WTC11 (cell line): ENCODE results near the gene MTOR. TPM values are rescaled to one million over a fixed set of nuclear protein-coding genes. Genes with fewer than 3 reads are reported as not detected.

Experiments used
- ATAC-seq: fragments of 200-7000 bp; cut with Tn5 transposase; 2 replicates; pipeline ENCODE4 v1.10.0; 2021; ENCODE audit warnings: mild to moderate bottlenecking, moderate library complexity
- CTCF ChIA-PET: fragments of 300-600 bp; sonication (Branson Sonifier 250); formaldehyde crosslinking; loops from one replicate; lab custom pipeline; 2021; ENCODE audit warnings: antibody characterized with exemption; lab: Charles Lee
- POLR2A ChIA-PET: fragments of 350-600 bp; sonication (Branson Sonifier 250); formaldehyde crosslinking; loops from one replicate; lab custom pipeline; 2021; ENCODE audit warnings: antibody characterized with exemption; lab: Charles Lee
- DNase-seq: peaks from one replicate; pipeline ENCODE4 v3.0.0; 2021; ENCODE audit warnings: low spot score
- H3K27ac Mint-ChIP-seq: 2 replicates; pipeline ENCODE4 v1.8.0; 2021; ENCODE audit warnings: mixed read lengths
- H3K27me3 Mint-ChIP-seq: 2 replicates; pipeline ENCODE4 v1.8.0; 2021; ENCODE audit warnings: low read depth, mild to moderate bottlenecking, moderate library complexity, mixed read lengths
- H3K36me3 Mint-ChIP-seq: 2 replicates; pipeline ENCODE4 v1.8.0; 2021; ENCODE audit warnings: mixed read lengths
- H3K4me1 Mint-ChIP-seq: 2 replicates; pipeline ENCODE4 v1.8.0; 2022; ENCODE audit warnings: mixed read lengths
- H3K4me3 Mint-ChIP-seq: 2 replicates; pipeline ENCODE4 v1.8.0; 2021; ENCODE audit warnings: mild to moderate bottlenecking, moderate library complexity, mixed read lengths
- H3K9me3 Mint-ChIP-seq: 2 replicates; pipeline ENCODE4 v1.8.0; 2021; ENCODE audit warnings: mixed read lengths
- ELF4 ChIP-seq: sonication (generic); formaldehyde crosslinking; IDR thresholded peaks from 2 replicates; pipeline ENCODE4 v1.8.1; 2022; ENCODE audit warnings: low read depth, mild to moderate bottlenecking, moderate library complexity, missing genetic modification reagents
- FOXJ3 ChIP-seq: sonication (generic); formaldehyde crosslinking; IDR thresholded peaks from 2 replicates; pipeline ENCODE4 v1.9.0; 2021; ENCODE audit warnings: missing genetic modification reagents, mild to moderate bottlenecking, borderline replicate concordance
- FOXK1 ChIP-seq: sonication (generic); formaldehyde crosslinking; IDR thresholded peaks from 2 replicates; pipeline ENCODE4 v1.8.0; 2022; ENCODE audit warnings: mild to moderate bottlenecking, moderate library complexity, missing genetic modification reagents
- GRHL2 ChIP-seq: fragments of 250-450 bp; sonication (Bioruptor Pico); IDR thresholded peaks from 2 replicates; pipeline ENCODE4 v1.8.0; 2022; ENCODE audit warnings: mild to moderate bottlenecking, moderate library complexity; ENCODE audit not compliant: insufficient replicate concordance, severe bottlenecking
- JAZF1 ChIP-seq: fragments of 250-450 bp; sonication (Bioruptor Pico); IDR thresholded peaks from 2 replicates; pipeline ENCODE4 v1.9.0; 2021; ENCODE audit warnings: moderate library complexity, mild to moderate bottlenecking, inconsistent platforms
- KAT7 ChIP-seq: sonication (generic); formaldehyde crosslinking; IDR thresholded peaks from 2 replicates; pipeline ENCODE4 v1.8.1; 2023; ENCODE audit warnings: missing genetic modification reagents, mild to moderate bottlenecking, borderline replicate concordance
- MAX ChIP-seq: sonication (generic); formaldehyde crosslinking; IDR thresholded peaks from 2 replicates; pipeline ENCODE4 v1.8.0; 2022; ENCODE audit warnings: mild to moderate bottlenecking, missing genetic modification reagents
- OVOL2 ChIP-seq: fragments of 250-450 bp; sonication (Bioruptor Pico); IDR thresholded peaks from 2 replicates; pipeline ENCODE4 v1.9.0; 2021; ENCODE audit warnings: mild to moderate bottlenecking, borderline replicate concordance
- RELA ChIP-seq: sonication (generic); formaldehyde crosslinking; IDR thresholded peaks from 2 replicates; pipeline ENCODE4 v1.8.1; 2022; ENCODE audit warnings: missing genetic modification reagents, mild to moderate bottlenecking, borderline replicate concordance
- RORB ChIP-seq: fragments of 250-450 bp; sonication (Bioruptor Pico); IDR thresholded peaks from 2 replicates; pipeline ENCODE4 v1.9.0; 2021; ENCODE audit warnings: mild to moderate bottlenecking
- SMAD4 ChIP-seq: sonication (generic); formaldehyde crosslinking; IDR thresholded peaks from 2 replicates; pipeline ENCODE4 v1.8.0; 2022; ENCODE audit warnings: mild to moderate bottlenecking, missing genetic modification reagents
- SOX15 ChIP-seq: fragments of 250-450 bp; sonication (Bioruptor Pico); IDR thresholded peaks from 2 replicates; pipeline ENCODE4 v1.9.0; 2021; ENCODE audit warnings: mild to moderate bottlenecking
- STAT6 ChIP-seq: sonication (generic); formaldehyde crosslinking; conservative IDR thresholded peaks from 2 replicates; pipeline ENCODE4 v1.8.1; 2023; ENCODE audit warnings: mild to moderate bottlenecking, low read depth, missing genetic modification reagents, moderate library complexity
- TP53 ChIP-seq: sonication (generic); formaldehyde crosslinking; IDR thresholded peaks from 2 replicates; pipeline ENCODE4 v1.8.1; 2023; ENCODE audit warnings: mild to moderate bottlenecking, missing genetic modification reagents
- ZNF219 ChIP-seq: sonication (generic); formaldehyde crosslinking; IDR thresholded peaks from 2 replicates; pipeline ENCODE4 v1.8.0; 2023; ENCODE audit warnings: missing genetic modification reagents, mild to moderate bottlenecking, borderline replicate concordance
- total RNA-seq: library from RNA; stranded (reverse); gene quantifications from 3 replicates; pipeline ENCODE4 v1.2.3, GENCODE V29; 2021
- TF ChIP-seq, protein P1 (sequence below): fragments of 250-450 bp; sonication (Bioruptor Pico); IDR thresholded peaks from 2 replicates; pipeline ENCODE4 v1.9.0; 2021; ENCODE audit warnings: mild to moderate bottlenecking
- TF ChIP-seq, protein P2 (sequence below): fragments of 250-450 bp; sonication (Bioruptor Pico); IDR thresholded peaks from 2 replicates; pipeline ENCODE4 v1.9.0; 2021; ENCODE audit warnings: mild to moderate bottlenecking, borderline replicate concordance
- TF ChIP-seq, protein P3 (sequence below): fragments of 250-450 bp; sonication (Bioruptor Pico); IDR thresholded peaks from 2 replicates; pipeline ENCODE4 v1.9.0; 2021; ENCODE audit warnings: mild to moderate bottlenecking
- TF ChIP-seq, protein P4 (sequence below): sonication (generic); formaldehyde crosslinking; IDR thresholded peaks from 2 replicates; pipeline ENCODE4 v1.8.1; 2022; ENCODE audit warnings: mild to moderate bottlenecking, moderate library complexity, missing genetic modification reagents

Gene MTOR
- total RNA-seq, 1 experiment from 2014 or later, result 65.0 TPM

DNA sequence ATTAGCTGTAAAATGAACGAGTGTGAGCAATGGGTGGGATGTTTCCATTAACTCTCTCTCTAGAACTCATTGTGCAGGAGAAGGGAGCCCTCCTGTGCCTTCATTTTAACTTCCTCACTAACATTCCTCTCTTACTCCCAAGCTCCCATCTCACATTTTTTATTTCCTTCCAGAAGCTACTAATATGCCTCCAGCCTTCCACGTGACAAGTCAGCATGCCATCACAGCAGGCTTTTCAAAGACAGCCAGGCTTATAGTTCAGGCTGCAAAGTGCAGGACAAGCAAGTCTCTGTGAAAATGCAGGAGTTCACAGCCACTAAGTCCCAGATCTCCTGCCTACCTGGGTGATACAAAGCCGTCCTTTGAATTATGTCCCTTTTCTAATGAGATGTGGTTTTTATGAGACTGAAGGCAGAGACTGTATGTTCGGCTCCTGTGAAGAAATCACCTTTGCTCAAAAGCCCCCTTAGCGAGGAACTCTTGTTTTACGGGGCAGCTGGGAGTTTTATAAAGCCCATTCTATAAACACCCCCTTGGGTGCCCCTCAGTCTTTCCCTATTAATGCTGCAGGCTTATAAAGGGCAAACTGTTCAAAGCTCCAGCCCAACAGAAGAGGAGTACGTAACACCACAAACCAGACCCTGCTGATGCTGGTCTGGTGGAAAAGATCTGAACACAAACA, 87.9 kb downstream of the MTOR start:
- Mint-ChIP-seq H3K36me3 (no peaks in the 10 kb centered on the region), H3K4me3 (no peak overlapping the region), H3K27ac (no peak overlapping the region), H3K9me3 (no peaks in the 10 kb centered on the region), H3K4me1 (peaks cover 13% of the 10 kb centered on the region), H3K27me3 (no peaks in the 10 kb centered on the region)
- TF ChIP-seq OVOL2 (CRISPR knock-in tag), result no peak
- no peak for TF ChIP-seq KAT7
- TF ChIP-seq STAT6 (CRISPR knock-in tag), result no peak
- no peak for TF ChIP-seq FOXJ3 (CRISPR knock-in tag)
- TF ChIP-seq, protein P1, sequence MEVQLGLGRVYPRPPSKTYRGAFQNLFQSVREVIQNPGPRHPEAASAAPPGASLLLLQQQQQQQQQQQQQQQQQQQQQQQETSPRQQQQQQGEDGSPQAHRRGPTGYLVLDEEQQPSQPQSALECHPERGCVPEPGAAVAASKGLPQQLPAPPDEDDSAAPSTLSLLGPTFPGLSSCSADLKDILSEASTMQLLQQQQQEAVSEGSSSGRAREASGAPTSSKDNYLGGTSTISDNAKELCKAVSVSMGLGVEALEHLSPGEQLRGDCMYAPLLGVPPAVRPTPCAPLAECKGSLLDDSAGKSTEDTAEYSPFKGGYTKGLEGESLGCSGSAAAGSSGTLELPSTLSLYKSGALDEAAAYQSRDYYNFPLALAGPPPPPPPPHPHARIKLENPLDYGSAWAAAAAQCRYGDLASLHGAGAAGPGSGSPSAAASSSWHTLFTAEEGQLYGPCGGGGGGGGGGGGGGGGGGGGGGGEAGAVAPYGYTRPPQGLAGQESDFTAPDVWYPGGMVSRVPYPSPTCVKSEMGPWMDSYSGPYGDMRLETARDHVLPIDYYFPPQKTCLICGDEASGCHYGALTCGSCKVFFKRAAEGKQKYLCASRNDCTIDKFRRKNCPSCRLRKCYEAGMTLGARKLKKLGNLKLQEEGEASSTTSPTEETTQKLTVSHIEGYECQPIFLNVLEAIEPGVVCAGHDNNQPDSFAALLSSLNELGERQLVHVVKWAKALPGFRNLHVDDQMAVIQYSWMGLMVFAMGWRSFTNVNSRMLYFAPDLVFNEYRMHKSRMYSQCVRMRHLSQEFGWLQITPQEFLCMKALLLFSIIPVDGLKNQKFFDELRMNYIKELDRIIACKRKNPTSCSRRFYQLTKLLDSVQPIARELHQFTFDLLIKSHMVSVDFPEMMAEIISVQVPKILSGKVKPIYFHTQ (CRISPR knock-in tag), result no peak
- DNase-seq (no peak), ATAC-seq (no peak)
- ChIA-PET CTCF (interaction anchor here (0.6 to 1.5 kb wide), 2 partner anchors 37 to 137 kb away, joined by 4 read pairs; no protein-coding TSS in a partner anchor), POLR2A (no interaction called here)

GRCh38 chr1:11170102-11170501, 92.2 kb downstream of the MTOR start:
- TF ChIP-seq FOXJ3 (CRISPR knock-in tag), result no peak
- no peak for TF ChIP-seq GRHL2 (CRISPR knock-in tag)
- TF ChIP-seq RELA (CRISPR knock-in tag), result no peak
- TF ChIP-seq, protein P2, sequence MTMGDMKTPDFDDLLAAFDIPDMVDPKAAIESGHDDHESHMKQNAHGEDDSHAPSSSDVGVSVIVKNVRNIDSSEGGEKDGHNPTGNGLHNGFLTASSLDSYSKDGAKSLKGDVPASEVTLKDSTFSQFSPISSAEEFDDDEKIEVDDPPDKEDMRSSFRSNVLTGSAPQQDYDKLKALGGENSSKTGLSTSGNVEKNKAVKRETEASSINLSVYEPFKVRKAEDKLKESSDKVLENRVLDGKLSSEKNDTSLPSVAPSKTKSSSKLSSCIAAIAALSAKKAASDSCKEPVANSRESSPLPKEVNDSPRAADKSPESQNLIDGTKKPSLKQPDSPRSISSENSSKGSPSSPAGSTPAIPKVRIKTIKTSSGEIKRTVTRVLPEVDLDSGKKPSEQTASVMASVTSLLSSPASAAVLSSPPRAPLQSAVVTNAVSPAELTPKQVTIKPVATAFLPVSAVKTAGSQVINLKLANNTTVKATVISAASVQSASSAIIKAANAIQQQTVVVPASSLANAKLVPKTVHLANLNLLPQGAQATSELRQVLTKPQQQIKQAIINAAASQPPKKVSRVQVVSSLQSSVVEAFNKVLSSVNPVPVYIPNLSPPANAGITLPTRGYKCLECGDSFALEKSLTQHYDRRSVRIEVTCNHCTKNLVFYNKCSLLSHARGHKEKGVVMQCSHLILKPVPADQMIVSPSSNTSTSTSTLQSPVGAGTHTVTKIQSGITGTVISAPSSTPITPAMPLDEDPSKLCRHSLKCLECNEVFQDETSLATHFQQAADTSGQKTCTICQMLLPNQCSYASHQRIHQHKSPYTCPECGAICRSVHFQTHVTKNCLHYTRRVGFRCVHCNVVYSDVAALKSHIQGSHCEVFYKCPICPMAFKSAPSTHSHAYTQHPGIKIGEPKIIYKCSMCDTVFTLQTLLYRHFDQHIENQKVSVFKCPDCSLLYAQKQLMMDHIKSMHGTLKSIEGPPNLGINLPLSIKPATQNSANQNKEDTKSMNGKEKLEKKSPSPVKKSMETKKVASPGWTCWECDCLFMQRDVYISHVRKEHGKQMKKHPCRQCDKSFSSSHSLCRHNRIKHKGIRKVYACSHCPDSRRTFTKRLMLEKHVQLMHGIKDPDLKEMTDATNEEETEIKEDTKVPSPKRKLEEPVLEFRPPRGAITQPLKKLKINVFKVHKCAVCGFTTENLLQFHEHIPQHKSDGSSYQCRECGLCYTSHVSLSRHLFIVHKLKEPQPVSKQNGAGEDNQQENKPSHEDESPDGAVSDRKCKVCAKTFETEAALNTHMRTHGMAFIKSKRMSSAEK (CRISPR knock-in tag), result no peak
- DNase-seq, result no peak
- Mint-ChIP-seq H3K4me1 (no peaks in the 10 kb centered on the region), H3K4me3 (no peak overlapping the region), H3K27ac (no peak overlapping the region), H3K9me3 (no peaks in the 10 kb centered on the region), H3K36me3 (peaks cover 15% of the 10 kb centered on the region), H3K27me3 (no peaks in the 10 kb centered on the region)
- ChIA-PET CTCF (no interaction called here), POLR2A (no interaction called here)
- ATAC-seq, result no peak

DNA sequence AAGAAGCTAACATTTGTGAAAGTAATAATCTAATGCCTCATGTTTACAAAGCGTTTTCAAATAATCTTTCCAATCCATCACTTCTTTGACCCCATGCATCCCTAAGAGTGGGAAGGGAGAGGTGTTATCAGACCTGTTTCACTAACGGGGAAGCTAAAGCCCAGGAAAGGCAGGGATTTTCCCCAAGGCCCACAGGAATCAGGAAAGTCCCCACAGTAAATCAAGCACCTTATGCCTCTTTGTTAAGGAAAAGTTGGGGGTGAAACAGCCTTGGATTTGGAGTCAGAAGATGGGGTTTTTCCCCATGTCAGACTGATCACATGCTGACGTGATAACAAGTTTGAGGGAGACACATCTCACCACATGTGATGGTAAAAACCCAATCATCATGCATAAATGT, 93.1 kb downstream of the MTOR start:
- Mint-ChIP-seq H3K9me3 (no peaks in the 10 kb centered on the region), H3K27me3 (no peaks in the 10 kb centered on the region), H3K36me3 (peaks cover 15% of the 10 kb centered on the region), H3K4me3 (no peak overlapping the region), H3K4me1 (no peaks in the 10 kb centered on the region), H3K27ac (no peak overlapping the region)
- DNase-seq (no peak), ATAC-seq (no peak)
- POLR2A ChIA-PET, result interaction anchor here (0.6 kb wide), 1 partner anchor 27 kb away, joined by 3 read pairs; no protein-coding TSS in a partner anchor
- CTCF ChIA-PET, result no interaction called here
- no peak for TF ChIP-seq SMAD4
- no peak for TF ChIP-seq FOXK1 (CRISPR knock-in tag)
- TF ChIP-seq RELA (CRISPR knock-in tag), result no peak
- no peak for TF ChIP-seq SOX15 (CRISPR knock-in tag)
- TF ChIP-seq, protein P3, sequence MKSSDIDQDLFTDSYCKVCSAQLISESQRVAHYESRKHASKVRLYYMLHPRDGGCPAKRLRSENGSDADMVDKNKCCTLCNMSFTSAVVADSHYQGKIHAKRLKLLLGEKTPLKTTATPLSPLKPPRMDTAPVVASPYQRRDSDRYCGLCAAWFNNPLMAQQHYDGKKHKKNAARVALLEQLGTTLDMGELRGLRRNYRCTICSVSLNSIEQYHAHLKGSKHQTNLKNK (CRISPR knock-in tag), result no peak
- no peak for TF ChIP-seq ZNF219 (CRISPR knock-in tag)
- TF ChIP-seq, protein P4, sequence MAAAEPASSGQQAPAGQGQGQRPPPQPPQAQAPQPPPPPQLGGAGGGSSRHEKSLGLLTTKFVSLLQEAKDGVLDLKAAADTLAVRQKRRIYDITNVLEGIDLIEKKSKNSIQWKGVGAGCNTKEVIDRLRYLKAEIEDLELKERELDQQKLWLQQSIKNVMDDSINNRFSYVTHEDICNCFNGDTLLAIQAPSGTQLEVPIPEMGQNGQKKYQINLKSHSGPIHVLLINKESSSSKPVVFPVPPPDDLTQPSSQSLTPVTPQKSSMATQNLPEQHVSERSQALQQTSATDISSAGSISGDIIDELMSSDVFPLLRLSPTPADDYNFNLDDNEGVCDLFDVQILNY (CRISPR knock-in tag), result no peak
- TF ChIP-seq TP53 (CRISPR knock-in tag), result no peak
- TF ChIP-seq JAZF1, result no peak
- TF ChIP-seq ELF4 (CRISPR knock-in tag), result no peak
- no peak for TF ChIP-seq RORB (CRISPR knock-in tag)
- TF ChIP-seq MAX (CRISPR knock-in tag), result no peak
